GM12891 (cell line): ENCODE measurements around the gene MOSMO.

Experiments used
- PAX5 ChIP-seq: IDR thresholded peaks from 2 replicates; pipeline ENCODE4 v1.6.1; 2011; ENCODE audit warnings: low read length, moderate library complexity, mild to moderate bottlenecking; ENCODE audit not compliant: insufficient read depth, severe bottlenecking
- POLR2A ChIP-seq: IDR thresholded peaks from 2 replicates; pipeline ENCODE4 v1.6.1; 2011; ENCODE audit warnings: low read depth, low read length, control low read depth
- POLR2AphosphoS5 ChIP-seq: IDR thresholded peaks from 2 replicates; pipeline ENCODE4 v1.6.1; 2011; ENCODE audit warnings: low read depth, low read length, control low read depth
- POU2F2 ChIP-seq: IDR thresholded peaks from 2 replicates; pipeline ENCODE4 v1.6.1; 2011; ENCODE audit warnings: low read depth, mild to moderate bottlenecking, control low read depth, low read length, moderate library complexity
- SPI1 ChIP-seq: IDR thresholded peaks from 2 replicates; pipeline ENCODE4 v1.6.1; 2011; ENCODE audit warnings: low read depth, low read length, control low read depth
- TAF1 ChIP-seq: IDR thresholded peaks from 2 replicates; pipeline ENCODE4 v1.6.1; 2011; ENCODE audit warnings: low read depth, low read length, control low read depth

GRCh38 chr16:22008215-22009059 lies 526 bp downstream of the MOSMO start:
- TF ChIP-seq POLR2A (no peak), POLR2AphosphoS5 (no peak), SPI1 (no peak), TAF1 (no peak), POU2F2 (no peak), PAX5 (no peak)
